Prostate gland (tissue), 2 donors: ENCODE data around the gene ZFAND4.

ENCODE experiments used
- CTCF ChIP-seq, 4 experiments: fragments of 200-600 bp in 2 of 4; fragments of 450-650 bp in 2 of 4; sonication (generic) in 2 of 4; IDR thresholded peaks; 1 replicate in 3 of 4; 2 replicates in 1 of 4; pipeline ENCODE4 v1.5.1; 2016 to 2019; ENCODE audit warnings: antibody characterized with exemption in 4 of 4, mild to moderate bottlenecking in 2 of 4, moderate library complexity in 2 of 4
- POLR2A ChIP-seq: fragments of 450-650 bp; IDR thresholded peaks from one replicate; pipeline ENCODE4 v1.6.1; 2016; ENCODE audit warnings: antibody characterized with exemption, mild to moderate bottlenecking

DNA sequence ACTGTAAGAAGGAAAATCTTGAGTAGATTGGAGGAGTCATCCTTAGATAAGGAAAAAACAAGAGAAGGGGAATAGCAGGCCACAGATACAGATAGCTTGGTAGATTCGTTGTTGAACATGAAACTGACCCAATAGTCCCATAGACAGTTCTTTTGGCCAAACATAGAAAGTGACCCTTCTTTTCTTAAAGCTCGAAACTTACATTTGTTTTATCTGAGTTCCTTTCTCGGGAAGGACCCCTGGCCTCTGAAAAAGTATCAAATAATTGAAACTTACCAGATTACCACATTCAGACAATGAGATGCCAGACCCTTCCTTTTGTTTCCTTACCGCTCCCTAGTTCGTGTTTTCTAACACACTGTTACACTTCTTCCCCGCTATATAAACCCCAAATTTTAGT is 72.9 kb downstream of the ZFAND4 start:
- TF ChIP-seq CTCF (IDR thresholded peaks at IDR 0.05), result no peak
- TF ChIP-seq POLR2A, result no peak
